PFSK-1 (cell line): ENCODE data around the gene KCNK1.

Experiments
- FOXP2 ChIP-seq: optimal IDR thresholded peaks from 2 replicates; pipeline ENCODE3; 2011; ENCODE audit warnings: borderline replicate concordance, control low read depth, inconsistent platforms; ENCODE audit not compliant: insufficient read depth; ENCODE audit errors: extremely low read length, extremely low read depth
- POLR2AphosphoS5 ChIP-seq: IDR thresholded peaks from 2 replicates; pipeline ENCODE4 v1.6.1; 2012; ENCODE audit warnings: low read depth, mild to moderate bottlenecking, control low read depth, low read length, moderate library complexity
- SIN3A ChIP-seq: IDR thresholded peaks from 2 replicates; pipeline ENCODE4 v1.6.1; 2012; ENCODE audit warnings: mild to moderate bottlenecking, low read length, moderate library complexity, borderline replicate concordance; ENCODE audit not compliant: insufficient read depth
- TAF1 ChIP-seq: IDR thresholded peaks from 2 replicates; pipeline ENCODE4 v1.6.1; 2012; ENCODE audit warnings: low read length, control low read depth, borderline replicate concordance; ENCODE audit not compliant: insufficient read depth
- TF ChIP-seq, protein P1 (sequence below), 2 experiments: IDR thresholded peaks; 2 replicates each; pipeline versions ENCODE4 v1.6.1 to v1.8.0; 2011 to 2012; ENCODE audit warnings: low read depth in 2 of 2, low read length in 2 of 2, control low read depth in 1 of 2, inconsistent platforms in 1 of 2, mild to moderate bottlenecking in 1 of 2, moderate library complexity in 1 of 2; ENCODE audit not compliant: insufficient read depth in 1 of 2

Gene KCNK1

DNA sequence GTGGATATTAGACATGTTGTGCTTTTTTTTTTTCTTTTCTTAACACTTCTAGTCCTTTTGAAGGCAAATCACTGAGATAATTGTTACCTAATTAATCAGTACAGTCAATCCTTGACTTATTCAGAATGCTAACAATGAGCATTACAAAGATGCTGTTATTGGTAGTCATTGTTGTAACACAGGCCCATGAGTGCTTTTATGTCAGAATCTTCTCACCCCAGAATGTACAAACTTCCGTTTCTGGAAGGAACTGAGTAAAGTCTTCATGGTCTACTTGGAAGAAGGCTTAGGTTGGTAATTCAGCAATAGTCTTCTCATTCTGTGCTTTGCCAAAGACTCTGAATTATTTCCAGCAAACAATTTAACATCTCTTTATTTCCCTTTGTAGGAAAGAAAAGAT, 3.1 kb downstream of the KCNK1 start:
- TF ChIP-seq TAF1, result no peak
- TF ChIP-seq, protein P1, sequence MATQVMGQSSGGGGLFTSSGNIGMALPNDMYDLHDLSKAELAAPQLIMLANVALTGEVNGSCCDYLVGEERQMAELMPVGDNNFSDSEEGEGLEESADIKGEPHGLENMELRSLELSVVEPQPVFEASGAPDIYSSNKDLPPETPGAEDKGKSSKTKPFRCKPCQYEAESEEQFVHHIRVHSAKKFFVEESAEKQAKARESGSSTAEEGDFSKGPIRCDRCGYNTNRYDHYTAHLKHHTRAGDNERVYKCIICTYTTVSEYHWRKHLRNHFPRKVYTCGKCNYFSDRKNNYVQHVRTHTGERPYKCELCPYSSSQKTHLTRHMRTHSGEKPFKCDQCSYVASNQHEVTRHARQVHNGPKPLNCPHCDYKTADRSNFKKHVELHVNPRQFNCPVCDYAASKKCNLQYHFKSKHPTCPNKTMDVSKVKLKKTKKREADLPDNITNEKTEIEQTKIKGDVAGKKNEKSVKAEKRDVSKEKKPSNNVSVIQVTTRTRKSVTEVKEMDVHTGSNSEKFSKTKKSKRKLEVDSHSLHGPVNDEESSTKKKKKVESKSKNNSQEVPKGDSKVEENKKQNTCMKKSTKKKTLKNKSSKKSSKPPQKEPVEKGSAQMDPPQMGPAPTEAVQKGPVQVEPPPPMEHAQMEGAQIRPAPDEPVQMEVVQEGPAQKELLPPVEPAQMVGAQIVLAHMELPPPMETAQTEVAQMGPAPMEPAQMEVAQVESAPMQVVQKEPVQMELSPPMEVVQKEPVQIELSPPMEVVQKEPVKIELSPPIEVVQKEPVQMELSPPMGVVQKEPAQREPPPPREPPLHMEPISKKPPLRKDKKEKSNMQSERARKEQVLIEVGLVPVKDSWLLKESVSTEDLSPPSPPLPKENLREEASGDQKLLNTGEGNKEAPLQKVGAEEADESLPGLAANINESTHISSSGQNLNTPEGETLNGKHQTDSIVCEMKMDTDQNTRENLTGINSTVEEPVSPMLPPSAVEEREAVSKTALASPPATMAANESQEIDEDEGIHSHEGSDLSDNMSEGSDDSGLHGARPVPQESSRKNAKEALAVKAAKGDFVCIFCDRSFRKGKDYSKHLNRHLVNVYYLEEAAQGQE (IDR thresholded peaks at IDR 0.05; ENCODE audit: insufficient read depth in 1 of 2, low read depth in 2 of 2, low read length in 2 of 2), result no peak
- no peak for TF ChIP-seq SIN3A
- no peak for TF ChIP-seq FOXP2
- TF ChIP-seq POLR2AphosphoS5, result no peak

- TF ChIP-seq FOXP2, result no peak
- TF ChIP-seq, protein P1 (IDR thresholded peaks at IDR 0.05; ENCODE audit: insufficient read depth in 1 of 2, low read depth in 2 of 2, low read length in 2 of 2), result no peak
- no peak for TF ChIP-seq TAF1
- no peak for TF ChIP-seq SIN3A
- no peak for TF ChIP-seq POLR2AphosphoS5
Measured at GRCh38 chr1:233620065-233620464, 6.2 kb downstream of the KCNK1 start.

DNA sequence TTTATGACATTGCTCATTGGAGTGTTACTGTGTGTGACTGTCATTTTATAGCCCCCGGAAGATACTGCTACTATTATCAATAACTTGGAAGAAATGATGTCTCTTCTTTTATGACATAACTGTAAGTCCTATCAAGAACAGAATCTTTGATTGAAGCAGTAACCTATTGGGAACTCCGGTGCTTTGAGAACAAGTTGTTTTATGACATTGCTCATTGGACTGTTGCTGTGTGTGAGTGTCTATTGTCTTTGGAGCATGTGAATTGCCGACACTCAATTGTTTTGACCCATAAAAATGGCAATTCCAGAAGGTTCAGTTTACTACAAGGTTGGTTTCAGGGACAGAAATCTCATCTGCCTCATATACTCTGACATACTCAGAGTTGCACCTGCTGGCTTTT, 8.0 kb downstream of the KCNK1 start:
- TF ChIP-seq TAF1 (no peak), POLR2AphosphoS5 (no peak), FOXP2 (no peak), SIN3A (no peak)
- TF ChIP-seq, protein P1 (IDR thresholded peaks at IDR 0.05; ENCODE audit: insufficient read depth in 1 of 2, low read depth in 2 of 2, low read length in 2 of 2), result no peak

DNA sequence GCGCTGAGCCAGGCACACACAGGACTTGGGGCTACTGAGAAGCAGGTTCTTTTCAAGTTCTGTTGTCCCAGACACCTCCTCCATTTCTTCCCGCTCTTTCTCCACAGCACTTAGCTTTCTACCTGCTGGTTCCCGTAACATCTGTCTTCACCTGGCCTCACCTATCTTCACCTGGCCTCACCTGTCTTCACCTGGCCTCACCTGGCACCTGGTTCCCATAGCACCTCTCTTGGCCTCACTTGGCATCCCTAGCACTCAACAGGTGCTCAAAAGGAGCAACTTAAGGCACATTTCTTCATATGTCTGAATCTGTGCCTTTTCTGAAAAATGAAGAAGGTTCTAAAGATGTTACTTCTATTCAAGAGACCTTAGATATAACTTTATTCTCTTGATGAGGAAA, 10.4 kb downstream of the KCNK1 start:
- TF ChIP-seq POLR2AphosphoS5, result no peak
- no peak for TF ChIP-seq SIN3A
- no peak for TF ChIP-seq FOXP2
- no peak for TF ChIP-seq TAF1
- TF ChIP-seq, protein P1 (IDR thresholded peaks at IDR 0.05; ENCODE audit: insufficient read depth in 1 of 2, low read depth in 2 of 2, low read length in 2 of 2), result no peak

GRCh38 chr1:233625087-233625486, 11.2 kb downstream of the KCNK1 start:
- TF ChIP-seq, protein P1 (IDR thresholded peaks at IDR 0.05; ENCODE audit: insufficient read depth in 1 of 2, low read depth in 2 of 2, low read length in 2 of 2), result no peak
- TF ChIP-seq POLR2AphosphoS5 (no peak), TAF1 (no peak), FOXP2 (no peak), SIN3A (no peak)
